Tibial artery (tissue), 4 donors: ENCODE results near the gene SYNRG.

Experiments
- DNase-seq, 2 donors: peaks; one replicate each; pipeline ENCODE4 v3.0.0-alpha.2; 2019
- H3K27ac ChIP-seq, 2 donors: fragments of 200-600 bp; sonication (generic) in 1 of 2; 1 replicate in 1 of 2; 2 replicates in 1 of 2; pipeline ENCODE4 v1.5.1; 2018 to 2019; ENCODE audit warnings: mild to moderate bottlenecking in 1 of 2
- H3K27me3 ChIP-seq, 2 donors: fragments of 200-600 bp; sonication (generic) in 1 of 2; one replicate each; pipeline versions ENCODE4 v1.5.1 to v1.6.0; 2016 to 2019
- H3K36me3 ChIP-seq, 3 donors: fragments of 200-600 bp; sonication (generic) in 2 of 3; one replicate each; pipeline ENCODE4 v1.5.1; 2016 to 2019; ENCODE audit warnings: mild to moderate bottlenecking in 2 of 3
- H3K4me1 ChIP-seq, 4 donors: fragments of 200-600 bp; sonication (generic) in 2 of 4; 1 replicate in 3 of 4; 2 replicates in 1 of 4; pipeline ENCODE4 v1.5.1; 2016 to 2019
- H3K4me3 ChIP-seq, 2 donors: fragments of 200-600 bp; sonication (generic) in 1 of 2; 1 replicate in 1 of 2; 2 replicates in 1 of 2; pipeline ENCODE4 v1.5.1; 2018 to 2019; ENCODE audit warnings: mild to moderate bottlenecking in 2 of 2
- H3K9me3 ChIP-seq, 3 donors: fragments of 200-600 bp; sonication (generic) in 1 of 3; one replicate each; pipeline ENCODE4 v1.5.1; 2016 to 2019
- CTCF ChIP-seq, 2 experiments: fragments of 200-600 bp in 1 of 2; fragments of 450-650 bp in 1 of 2; IDR thresholded peaks; one replicate each; pipeline ENCODE4 v1.5.1; 2017 to 2019; ENCODE audit warnings: antibody characterized with exemption in 2 of 2, mild to moderate bottlenecking in 1 of 2, moderate library complexity in 1 of 2
- intact Hi-C: fragments of 100-400 bp; cut with DNase I; formaldehyde crosslinking; loops from one replicate; pipeline ENCODE4 v1.15.0; 2023; ENCODE audit warnings: low total_unique reads

The SYNRG gene

GRCh38 chr17:37510056-37510455 lies 99.2 kb downstream of the SYNRG start:
- intact Hi-C loops = no loop called here
- Histone ChIP-seq H3K4me1 (no peaks in the 10 kb centered on the region), H3K4me3 (no peak overlapping the region), H3K27ac (no peak overlapping the region), H3K36me3 (peaks cover 0 to 25% (median 19%) of the 10 kb centered on the region in 3 donors), H3K9me3 (no peaks in the 10 kb centered on the region), H3K27me3 (no peaks in the 10 kb centered on the region)
- TF ChIP-seq CTCF (IDR thresholded peaks at IDR 0.05) = no peak
- DNase-seq = no peak

- Histone ChIP-seq H3K27me3 (no peaks in the 10 kb centered on the region), H3K36me3 (peaks cover 0 to 3% (median 2%) of the 10 kb centered on the region in 3 donors), H3K4me1 (no peaks in the 10 kb centered on the region), H3K4me3 (no peak overlapping the region), H3K9me3 (no peaks in the 10 kb centered on the region), H3K27ac (no peak overlapping the region)
- intact Hi-C loops = no loop called here
- no peak for TF ChIP-seq CTCF (IDR thresholded peaks at IDR 0.05)
- no peak for DNase-seq
These were observed 102.1 kb downstream of the SYNRG start for GRCh38 chr17:37507111-37507510.

GRCh38 chr17:37506678-37507077 lies 102.5 kb downstream of the SYNRG start:
- no peaks in the 10 kb centered on the region for H3K4me1 ChIP-seq
- H3K4me3 ChIP-seq = no peak overlapping the region
- DNase-seq = no peak
- H3K27ac ChIP-seq = no peak overlapping the region
- no peaks in the 10 kb centered on the region for H3K27me3 ChIP-seq
- intact Hi-C loops = no loop called here
- peak in 1 of 2 experiments; percentile 23 for TF ChIP-seq CTCF (IDR thresholded peaks at IDR 0.05)
- H3K36me3 ChIP-seq = no peaks in the 10 kb centered on the region
- no peaks in the 10 kb centered on the region for H3K9me3 ChIP-seq

- no peak overlapping the region for H3K4me3 ChIP-seq
- intact Hi-C loops = no loop called here
- H3K9me3 ChIP-seq = no peaks in the 10 kb centered on the region
- H3K27ac ChIP-seq = no peak overlapping the region
- no peak for TF ChIP-seq CTCF (IDR thresholded peaks at IDR 0.05)
- no peaks in the 10 kb centered on the region for H3K27me3 ChIP-seq
- no peaks in the 10 kb centered on the region for H3K4me1 ChIP-seq
- DNase-seq = no peak
- no peaks in the 10 kb centered on the region for H3K36me3 ChIP-seq
These were observed 103.9 kb downstream of the SYNRG start for GRCh38 chr17:37505333-37505732.

DNA sequence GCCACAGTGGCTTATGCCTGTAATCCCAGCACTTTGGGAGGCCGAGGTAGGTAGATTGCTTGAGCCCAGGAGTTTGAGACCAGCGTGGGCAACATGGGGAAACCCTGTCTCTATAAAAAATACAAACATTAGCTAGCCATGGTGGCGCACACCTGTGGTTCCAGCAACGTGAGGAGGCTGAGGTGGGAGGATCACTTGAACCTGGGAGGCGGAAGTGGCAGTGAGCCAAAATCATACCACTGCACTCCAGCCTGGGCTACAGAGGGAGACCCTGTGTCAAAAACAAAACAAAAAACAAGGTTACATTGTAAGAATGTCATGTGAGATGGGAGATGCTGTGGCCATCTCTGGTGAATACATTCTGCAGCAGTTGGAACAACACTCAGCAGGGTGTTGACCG lies 106.1 kb downstream of the SYNRG start:
- no peak for DNase-seq
- TF ChIP-seq CTCF (IDR thresholded peaks at IDR 0.05) = no peak
- intact Hi-C loops = no loop called here
- no peaks in the 10 kb centered on the region for H3K4me1 ChIP-seq
- H3K27ac ChIP-seq = no peak overlapping the region
- no peaks in the 10 kb centered on the region for H3K36me3 ChIP-seq
- no peak overlapping the region for H3K4me3 ChIP-seq
- no peaks in the 10 kb centered on the region for H3K27me3 ChIP-seq
- H3K9me3 ChIP-seq = no peaks in the 10 kb centered on the region
